HG03354 (cell line): Measurements from ENCODE around the gene HEXA.
"Not testable (repeated sequence)": the region's sequence is repeated elsewhere in the genome, so short reads cannot be mapped to it uniquely, and the experiment has no call there.

ENCODE experiments used
- ATAC-seq: cut with Tn5 transposase; IDR thresholded peaks from one replicate; pipeline ENCODE4 v1.9.1; 2021; ENCODE audit warnings: mild to moderate bottlenecking; ENCODE audit not compliant: unreplicated experiment, poor library complexity, severe bottlenecking

HEXA gene

GRCh38 chr15:72375846-72376581, at the start of gene HEXA:
Gene HEXA (minus strand): TSS chr15:72376014. CDS start chr15:72375972, 42 bp downstream.
- peak; percentile 79 for ATAC-seq

GRCh38 chr15:72423256-72423655, 47.4 kb upstream of the HEXA start:
- ATAC-seq, result no peak

DNA sequence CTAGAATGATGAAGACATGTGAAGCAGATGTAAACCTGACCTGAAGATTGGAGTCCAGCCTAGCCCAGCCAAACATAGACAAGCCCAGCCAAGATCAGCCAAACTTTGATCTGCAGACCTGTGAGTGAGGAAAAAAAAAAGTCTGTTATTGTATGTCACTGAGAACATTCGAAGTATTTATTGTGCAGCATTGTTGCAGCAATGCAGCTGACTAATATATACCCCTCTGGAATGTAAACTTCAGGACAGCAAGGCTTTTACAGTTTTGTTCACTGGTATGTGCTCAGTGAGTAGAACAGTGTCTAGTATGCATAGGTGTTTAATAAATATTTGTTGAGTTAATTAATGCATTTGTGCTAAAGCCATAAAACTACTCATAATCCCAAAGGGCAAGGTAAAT, 45.7 kb upstream of the HEXA start:
- ATAC-seq, result no peak

GRCh38 chr15:72420576-72420975, 44.8 kb upstream of the HEXA start:
- ATAC-seq, result no peak

- not testable (repeated sequence) for ATAC-seq
Observed at GRCh38 chr15:72419768-72420167, 44.0 kb upstream of the HEXA start.

DNA sequence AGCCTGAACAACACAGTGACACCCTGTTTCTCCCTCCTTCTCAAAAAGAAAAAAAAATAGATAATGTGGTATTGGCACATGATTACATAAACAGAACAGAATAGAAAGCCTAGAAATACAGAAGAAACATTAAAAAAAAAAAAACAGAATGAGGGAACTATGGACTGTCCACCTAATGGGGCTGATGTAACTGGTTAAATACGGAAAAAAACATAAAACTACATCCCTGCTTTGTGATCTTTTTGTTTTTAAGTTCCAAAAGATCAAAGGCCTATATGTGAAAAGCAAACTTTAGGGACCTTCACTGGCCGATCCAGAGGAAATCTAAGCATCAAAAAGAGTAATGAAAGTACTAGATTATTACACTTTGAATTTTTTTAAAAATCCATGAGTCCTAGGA, 39.5 kb upstream of the HEXA start:
- no peak for ATAC-seq

- not testable (repeated sequence) for ATAC-seq
Observed at GRCh38 chr15:72413337-72413736, 37.5 kb upstream of the HEXA start.

DNA sequence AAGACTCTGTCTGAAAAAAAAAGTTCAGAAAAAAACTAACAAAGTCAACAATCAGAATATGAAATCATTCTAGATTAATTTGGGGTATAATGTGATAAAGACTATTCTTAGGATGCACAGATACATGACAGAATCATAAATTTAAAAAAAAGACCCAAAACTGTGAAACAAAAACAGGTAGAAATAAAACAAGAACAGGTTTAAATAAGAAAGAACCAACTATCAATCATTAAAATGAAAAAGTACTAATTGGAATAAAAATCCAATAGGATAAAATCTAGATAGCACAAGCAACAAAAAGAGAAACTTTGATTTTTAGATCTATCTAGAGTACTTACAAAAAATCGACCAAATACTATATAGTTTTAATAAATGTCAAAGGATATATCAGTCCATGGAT, 35.7 kb upstream of the HEXA start:
- ATAC-seq, result no peak

- no peak for ATAC-seq
Observed at GRCh38 chr15:72411111-72411510, 35.3 kb upstream of the HEXA start.

DNA sequence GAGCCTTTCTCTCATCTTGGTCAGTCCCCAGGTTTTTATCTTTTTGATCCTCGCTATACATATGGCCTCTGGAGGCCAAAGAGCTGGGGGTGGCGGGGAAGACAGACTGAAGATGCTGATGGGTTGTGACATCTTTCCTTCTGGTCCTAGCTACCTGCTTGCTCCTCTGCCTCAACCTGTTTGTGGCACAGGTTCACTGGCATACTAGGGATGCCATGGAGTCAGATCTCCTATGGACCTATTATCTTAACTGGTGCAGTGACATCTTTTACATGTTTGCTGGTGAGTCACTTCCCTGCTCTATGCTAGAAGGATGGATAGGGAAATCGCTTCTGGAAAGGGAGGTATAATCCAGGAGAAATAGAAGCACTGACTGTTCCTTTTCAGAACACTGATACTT, 31.1 kb upstream of the HEXA start:
- no peak for ATAC-seq

DNA sequence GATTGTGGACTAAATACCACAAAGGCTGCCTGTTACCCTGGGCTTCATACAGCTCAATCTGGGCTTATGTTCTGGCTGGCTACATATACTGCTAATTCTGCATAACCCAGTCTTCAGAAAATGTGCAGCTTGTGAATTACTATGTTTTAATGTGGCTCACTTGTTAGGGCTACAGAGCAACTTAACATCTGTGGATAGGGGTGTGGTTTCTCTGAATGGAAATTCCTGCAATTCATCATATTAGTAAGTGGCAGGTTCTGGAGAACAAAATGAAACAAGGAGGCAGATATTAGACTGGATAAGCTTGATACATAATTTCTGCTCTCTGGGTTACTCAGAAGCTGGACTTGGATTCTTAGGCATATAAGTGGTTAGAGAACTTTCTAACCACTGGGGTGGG, 29.0 kb upstream of the HEXA start:
- no peak for ATAC-seq

DNA sequence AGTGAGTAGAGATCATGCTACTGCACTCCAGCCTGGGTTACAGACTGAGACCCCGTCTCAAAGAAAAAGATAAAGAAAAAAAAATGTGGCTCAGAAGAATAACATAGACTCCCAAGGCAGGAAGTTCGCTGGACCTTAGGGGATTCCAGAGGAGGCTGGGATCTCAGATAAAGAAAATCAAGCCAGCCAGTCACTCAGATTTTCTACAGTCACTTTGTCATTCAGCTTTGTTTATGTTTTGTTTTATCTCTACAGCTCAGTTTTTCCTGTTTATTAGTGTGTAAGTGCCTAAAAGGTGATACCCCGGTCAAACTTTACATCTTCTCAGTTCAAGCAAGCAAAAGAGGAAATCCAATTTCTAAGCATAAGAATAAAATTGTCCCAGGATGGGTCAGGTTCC, 28.5 kb upstream of the HEXA start:
- no peak for ATAC-seq

DNA sequence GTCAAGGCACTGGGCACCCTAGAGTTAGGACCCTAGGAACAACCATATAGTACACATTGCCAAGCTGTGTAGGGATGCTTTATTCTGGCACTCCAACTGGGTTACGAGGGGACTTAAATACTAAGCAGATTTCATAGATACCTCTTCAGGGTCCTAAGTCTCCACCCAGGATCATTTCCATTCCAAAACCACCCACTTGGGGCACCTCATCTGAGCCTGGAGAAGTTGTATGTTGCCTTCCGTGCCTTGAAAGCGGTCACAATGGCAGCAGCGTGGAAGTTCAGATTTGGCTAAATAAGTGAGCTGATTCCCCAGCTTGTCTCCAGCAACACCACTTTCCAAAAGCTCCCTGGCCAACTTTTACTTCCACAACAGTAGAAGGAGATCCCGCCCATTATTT, 26.9 kb upstream of the HEXA start:
- ATAC-seq, result no peak

GRCh38 chr15:72398648-72399047, 22.8 kb upstream of the HEXA start:
- ATAC-seq, result no peak

GRCh38 chr15:72397796-72398588, 22.2 kb upstream of the HEXA start, which contains the start of gene TMEM202:
Gene TMEM202 (plus strand): TSS chr15:72398305. CDS start chr15:72398327, 22 bp downstream.
- no peak for ATAC-seq

DNA sequence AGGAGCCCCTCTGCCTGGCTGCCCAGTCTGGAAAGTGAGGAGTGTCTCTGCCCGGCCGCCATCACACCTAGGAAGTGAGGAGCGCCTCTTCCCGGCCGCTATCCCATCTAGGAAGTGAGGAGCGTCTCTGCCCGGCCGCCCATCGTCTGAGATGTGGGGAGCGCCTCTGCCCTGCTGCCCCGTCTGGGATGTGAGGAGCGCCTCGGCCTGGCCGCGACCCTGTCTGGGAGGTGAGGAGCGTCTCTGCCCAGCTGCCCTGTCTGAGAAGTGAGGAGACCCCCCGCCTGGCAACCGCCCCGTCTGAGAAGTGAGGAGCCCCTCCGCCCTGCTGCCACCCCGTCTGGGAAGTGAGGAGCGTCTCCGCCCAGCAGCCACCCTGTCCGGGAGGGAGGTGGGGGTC, 20.5 kb upstream of the HEXA start:
- ATAC-seq, result not testable (repeated sequence)

DNA sequence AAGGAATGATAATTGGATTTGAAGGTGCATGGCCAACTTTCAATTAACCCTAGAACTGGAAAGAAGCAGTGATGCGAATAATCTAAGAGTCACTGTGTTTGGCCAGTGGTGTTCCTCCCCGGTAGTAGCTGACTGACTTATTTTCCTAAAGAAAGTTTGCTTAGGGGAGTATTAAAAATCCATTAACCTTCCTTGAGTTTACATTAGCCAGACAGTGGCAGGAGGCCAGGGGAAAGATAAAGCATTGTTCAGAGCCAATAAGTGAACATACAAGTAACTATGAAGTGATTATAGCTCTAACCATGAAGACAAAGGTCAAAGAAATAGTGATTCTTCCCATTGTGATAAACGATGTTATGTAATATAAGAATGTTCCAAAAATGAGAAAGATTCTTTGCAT, 13.4 kb upstream of the HEXA start:
- ATAC-seq, result no peak

GRCh38 chr15:72387741-72388140, 11.9 kb upstream of the HEXA start:
- no peak for ATAC-seq

GRCh38 chr15:72382146-72382545, 6.3 kb upstream of the HEXA start:
- ATAC-seq, result no peak

- ATAC-seq, result no peak
Observed at GRCh38 chr15:72380743-72381142, 4.9 kb upstream of the HEXA start.

GRCh38 chr15:72379856-72380430, 4.1 kb upstream of the HEXA start:
- ATAC-seq, result no peak
